GM19463 (cell line): ENCODE measurements around the gene ACAA1.
"Not testable (repeated sequence)": the region's sequence is repeated elsewhere in the genome, so short reads cannot be mapped to it uniquely, and the experiment has no call there.

ENCODE experiments used
- ATAC-seq: cut with Tn5 transposase; IDR thresholded peaks from one replicate; pipeline ENCODE4 v1.9.1; 2021; ENCODE audit warnings: mild to moderate bottlenecking, moderate library complexity; ENCODE audit not compliant: unreplicated experiment

ACAA1 gene

DNA sequence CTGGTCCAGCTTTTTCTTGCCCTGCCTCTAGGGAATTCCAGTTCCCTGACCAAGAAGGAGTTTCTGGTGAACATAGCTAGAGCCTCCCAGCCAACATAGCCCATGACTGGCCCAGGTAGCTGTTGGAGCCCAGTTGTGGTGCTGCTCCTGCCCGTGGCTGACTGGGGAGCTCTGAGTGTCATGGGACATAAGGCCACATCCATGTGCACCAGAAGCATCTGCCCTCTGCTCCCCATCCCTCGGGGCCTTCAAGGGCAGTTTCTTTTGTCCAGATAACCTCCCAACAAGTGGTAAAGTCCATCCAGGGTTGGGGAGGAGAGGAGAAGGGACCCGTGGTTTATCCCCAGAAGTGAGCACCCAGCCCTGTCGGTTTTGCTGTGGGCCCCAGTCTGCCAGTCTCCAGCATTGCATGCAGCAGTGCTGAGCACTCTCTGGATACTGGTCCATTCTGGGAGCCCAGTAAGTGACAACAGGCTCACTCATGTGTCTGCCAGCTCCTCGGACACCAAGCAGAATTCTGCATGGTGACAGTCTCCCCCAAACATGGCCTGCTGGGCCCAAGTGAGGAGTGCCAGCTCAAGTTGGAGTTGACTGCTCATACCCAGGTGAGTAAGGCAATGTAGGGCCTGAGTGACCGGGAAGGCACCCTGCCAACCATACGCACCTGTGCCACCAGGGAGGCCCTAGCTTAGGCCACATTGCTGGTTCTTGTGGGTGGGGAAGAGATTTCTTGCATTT lies 28.8 kb downstream of the ACAA1 start:
- no peak for ATAC-seq

DNA sequence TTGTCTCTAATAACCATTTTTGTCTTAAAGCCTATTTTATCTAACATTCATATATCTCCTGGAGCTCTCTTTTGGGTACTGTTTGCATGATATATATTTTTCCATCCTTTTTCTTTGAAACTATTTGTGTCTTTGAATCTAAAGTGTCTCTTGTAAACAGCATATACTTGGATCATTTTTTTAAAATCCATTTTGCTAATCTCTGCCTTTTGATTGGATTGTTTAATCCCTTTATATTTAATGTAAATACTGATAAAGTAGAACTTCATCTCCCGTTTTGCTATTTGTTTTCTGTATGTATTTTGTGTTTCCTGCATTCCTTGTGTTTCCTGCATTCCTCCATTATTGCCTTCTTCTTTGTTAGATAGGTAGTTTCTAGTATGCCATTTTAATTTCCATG lies 31.4 kb downstream of the ACAA1 start:
- no peak for ATAC-seq

DNA sequence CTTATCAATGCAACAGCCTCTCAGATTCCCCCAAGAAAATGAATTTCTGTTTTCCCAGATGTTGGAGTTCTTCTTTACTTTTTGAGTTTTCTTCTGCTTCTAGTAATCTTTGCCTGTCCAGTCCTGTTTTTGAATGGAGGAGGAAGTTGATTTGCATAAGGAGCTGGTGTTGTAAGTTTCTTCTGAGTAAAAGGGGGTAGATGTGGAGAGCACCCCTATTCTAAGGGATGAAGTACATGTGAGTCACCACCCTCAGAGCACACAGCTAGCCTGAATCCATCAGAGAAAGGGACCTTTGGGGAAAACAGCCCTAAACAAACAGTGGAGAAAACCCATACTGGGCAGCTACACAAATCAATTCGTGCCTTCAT lies 34.5 kb downstream of the ACAA1 start:
- ATAC-seq = no peak

DNA sequence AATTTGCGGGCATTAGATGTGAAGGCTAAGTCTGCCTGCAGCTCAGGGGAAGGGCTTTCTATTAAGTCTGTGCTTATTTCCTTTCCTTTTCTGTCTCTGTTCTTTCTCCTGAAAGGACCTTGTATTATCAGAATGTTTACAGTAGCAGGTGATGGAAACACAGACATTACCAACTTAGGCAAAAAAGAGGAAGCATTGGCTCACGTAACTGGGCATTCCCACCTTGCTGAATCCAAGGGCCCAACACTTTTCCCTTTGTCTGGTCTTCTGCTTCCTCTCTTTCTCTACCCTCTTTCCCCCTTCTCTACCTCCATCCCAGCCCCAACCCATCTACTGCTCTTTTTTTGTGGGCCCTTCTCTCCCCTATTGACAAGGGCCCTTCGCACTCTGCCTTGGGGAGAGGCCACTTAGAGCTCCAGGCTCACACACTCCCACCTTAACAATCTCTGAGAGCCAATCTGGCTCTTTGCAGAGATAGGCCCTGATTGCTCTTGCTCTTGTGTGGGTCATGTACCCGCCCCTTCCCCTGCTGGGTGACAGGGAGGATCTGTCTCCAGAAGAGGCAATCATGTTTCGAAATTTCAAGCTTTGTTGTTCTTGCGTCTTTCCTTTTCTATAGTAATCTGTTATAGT lies 35.0 kb downstream of the ACAA1 start:
- ATAC-seq = no peak

DNA sequence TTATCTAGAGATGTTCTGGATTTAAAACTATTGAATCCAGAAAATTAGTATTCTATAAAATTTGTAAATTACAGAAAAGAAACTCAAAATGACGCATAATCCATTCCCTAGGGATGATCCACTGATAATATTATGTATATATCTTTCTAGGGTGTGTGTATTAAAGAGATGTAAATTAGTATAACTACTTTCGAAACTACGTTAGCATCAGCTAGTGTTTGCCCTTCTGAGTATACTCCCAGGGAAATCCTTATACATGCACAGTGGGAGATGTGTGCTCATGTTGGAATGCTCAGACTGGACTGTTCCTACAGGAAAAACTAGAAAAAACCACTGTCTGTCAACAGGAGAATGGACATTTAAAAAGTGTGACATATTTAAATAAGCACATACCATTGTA lies 36.4 kb downstream of the ACAA1 start:
- no peak for ATAC-seq

DNA sequence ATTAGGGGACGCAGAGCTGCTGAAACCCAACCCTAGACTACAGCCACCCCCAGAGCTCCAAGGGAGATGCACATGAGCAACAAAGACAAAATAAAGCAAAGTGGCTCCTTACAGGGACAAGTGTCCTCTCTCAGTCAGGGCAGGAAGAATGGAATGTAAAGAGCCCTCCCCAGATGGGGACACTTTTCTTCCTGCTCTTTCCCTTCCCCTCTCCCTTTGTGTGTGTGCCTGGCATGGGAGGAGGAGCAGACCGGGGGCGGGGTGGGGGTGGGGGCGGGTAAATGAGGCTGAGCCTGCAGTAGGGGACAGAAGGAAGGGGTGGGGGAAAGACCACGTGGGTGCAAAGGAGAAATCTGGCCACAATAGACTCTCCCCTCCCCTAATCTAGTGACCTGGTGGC lies 37.4 kb downstream of the ACAA1 start:
- ATAC-seq = no peak

DNA sequence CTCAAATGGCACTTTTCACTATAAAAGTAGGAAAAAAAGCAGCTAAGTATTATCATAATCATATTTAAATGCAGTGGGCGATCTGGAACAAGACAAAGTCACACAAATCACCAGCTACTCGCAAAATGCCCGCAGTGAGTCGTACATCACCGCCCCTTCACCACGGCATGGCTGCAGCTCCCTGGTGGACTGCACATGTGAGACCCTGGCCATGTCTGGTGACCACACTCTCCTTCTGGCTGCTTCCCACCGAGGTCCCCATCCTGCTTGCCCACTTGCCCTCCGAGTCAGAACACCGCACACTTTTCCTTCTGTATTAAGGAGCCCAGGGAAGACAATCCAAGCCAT lies 38.6 kb downstream of the ACAA1 start:
- ATAC-seq = no peak

DNA sequence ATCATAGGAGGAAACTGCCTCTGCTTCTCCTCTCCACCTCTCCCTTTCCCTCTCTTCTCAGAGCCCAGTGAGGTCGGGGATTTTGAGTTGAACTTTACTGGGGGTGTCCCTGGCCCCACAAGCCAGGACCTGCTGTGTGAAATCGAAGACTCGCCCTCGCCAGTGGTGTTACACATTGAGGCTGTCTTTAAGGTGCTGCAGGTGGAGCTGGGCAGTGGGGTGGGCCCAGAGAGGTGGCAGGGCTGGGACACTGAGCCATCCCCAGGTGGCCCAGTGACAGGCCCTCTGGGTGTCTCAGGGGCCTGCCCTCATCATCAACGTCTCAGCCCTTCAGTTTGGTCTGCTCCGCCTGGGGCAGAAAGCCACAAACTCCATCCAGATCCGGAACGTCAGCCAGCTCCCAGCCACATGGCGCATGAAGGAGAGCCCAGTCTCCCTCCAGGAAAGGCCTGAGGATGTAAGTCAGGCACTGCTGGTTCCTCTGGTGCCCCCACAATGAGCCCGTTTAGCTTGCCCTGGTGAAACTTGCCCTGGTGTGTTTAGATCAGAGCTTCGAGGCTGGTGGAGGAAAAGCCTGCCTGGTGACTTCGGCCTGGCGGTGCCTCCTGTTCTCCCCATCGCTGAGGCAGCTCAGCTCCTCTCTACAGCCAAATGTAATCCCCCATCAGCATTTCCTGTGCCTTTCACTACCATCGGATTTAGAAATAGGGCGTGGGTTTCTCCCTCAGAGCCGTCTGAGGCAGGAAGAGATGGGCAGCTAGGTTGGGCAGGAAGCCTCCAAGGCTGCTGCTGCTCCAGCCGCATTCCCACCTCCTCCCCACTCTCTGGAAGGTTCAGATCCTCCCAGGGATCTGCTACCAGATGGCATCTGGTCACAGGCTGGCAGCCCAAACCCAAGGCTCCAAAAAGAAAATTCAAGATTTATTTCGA lies 39.2 kb downstream of the ACAA1 start:
- ATAC-seq = no peak

DNA sequence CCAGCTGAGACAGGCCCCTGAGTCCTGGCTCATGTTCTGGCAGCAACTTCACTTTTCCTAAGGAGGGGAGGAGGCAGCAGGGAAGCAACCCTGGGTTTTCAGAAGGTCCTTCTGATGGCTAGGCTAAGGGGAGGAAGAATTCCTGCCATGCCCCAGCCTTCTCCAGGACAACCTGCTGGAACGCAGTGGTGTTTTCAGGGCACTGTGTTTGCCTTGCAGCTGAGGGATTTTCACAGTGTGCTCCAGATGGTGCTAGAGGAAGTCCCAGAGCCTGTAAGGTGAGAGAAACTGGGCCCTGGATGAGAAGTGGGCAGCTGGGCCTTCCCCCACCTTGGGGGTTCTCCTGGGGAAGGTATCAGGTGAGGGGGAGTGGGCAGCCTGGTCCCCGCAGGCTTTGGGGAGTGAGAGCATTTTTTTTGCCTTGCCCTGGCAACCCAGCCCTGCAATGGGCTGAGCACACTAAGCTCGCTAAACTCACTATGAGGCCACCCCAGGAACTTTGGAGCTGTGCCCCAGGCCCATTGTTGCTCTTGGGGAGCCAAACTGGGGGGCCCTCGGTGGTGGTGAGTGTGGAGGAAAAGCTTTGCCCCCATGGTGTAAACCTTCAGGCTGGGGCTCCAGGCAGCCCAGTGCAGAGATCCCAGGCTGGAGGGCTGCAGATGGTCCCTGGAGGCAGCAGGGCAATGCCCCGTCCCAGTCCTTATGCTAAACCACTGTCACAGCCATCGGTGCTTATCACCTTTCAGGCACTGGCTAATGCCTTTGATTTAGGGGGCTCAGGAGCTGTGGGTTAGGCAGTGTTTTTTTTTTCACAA lies 41.1 kb downstream of the ACAA1 start:
- ATAC-seq = no peak

DNA sequence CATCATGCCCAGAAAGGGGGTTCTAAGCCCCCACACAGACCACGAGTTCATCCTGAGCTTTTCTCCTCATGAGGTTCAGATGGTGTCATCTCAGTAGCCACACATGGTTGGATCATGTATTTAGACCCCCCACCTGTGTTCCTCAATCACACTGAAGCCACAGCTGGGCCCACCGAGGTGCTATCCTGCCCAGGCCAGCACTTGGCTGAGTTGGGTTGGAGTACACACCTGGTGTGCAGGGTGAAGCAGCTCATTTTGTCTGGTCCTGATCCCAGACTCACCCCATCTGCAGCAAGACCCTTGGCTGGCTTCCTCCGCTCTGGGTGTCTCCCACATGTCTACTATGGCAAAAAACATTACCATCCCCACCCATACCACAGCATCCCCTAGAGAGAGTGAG lies 41.9 kb downstream of the ACAA1 start:
- no peak for ATAC-seq

DNA sequence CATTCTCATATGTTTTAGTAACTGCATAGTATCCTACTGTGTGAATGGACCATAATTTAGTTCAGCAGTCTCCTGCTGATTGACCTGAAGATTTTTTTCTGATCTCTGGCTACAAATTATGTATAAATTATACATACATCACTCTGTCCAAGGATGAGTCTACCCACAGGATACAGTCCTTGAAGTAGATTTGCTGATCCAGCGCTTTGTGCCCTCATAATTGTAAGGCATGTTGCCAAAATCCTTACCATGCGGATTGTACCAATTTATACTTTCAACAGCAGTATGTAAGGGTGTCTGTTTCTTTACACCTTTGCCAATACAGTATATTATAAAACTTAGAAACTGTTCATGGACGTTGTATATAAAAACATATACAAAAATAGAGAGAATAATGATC lies 46.5 kb downstream of the ACAA1 start:
- ATAC-seq = no peak

DNA sequence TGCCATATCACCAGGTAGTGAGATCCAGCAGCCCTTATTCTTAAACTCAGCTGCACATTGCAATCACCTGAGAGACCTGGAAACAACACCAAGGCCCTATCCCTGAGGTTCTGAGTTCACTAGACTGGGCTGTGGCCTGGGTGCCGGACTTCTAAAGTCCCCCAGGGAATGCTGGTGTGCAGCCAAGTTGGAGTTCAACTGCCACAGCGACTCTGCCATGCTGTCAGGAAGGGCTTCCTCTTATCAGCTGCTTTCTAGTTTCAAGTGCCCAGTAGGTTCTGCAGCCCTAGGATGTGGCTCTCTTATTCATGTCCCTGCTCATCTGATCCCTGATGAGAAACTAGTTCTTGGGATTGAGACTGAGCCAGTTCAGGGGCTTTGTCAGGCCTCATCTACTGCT lies 47.8 kb downstream of the ACAA1 start:
- ATAC-seq = no peak

DNA sequence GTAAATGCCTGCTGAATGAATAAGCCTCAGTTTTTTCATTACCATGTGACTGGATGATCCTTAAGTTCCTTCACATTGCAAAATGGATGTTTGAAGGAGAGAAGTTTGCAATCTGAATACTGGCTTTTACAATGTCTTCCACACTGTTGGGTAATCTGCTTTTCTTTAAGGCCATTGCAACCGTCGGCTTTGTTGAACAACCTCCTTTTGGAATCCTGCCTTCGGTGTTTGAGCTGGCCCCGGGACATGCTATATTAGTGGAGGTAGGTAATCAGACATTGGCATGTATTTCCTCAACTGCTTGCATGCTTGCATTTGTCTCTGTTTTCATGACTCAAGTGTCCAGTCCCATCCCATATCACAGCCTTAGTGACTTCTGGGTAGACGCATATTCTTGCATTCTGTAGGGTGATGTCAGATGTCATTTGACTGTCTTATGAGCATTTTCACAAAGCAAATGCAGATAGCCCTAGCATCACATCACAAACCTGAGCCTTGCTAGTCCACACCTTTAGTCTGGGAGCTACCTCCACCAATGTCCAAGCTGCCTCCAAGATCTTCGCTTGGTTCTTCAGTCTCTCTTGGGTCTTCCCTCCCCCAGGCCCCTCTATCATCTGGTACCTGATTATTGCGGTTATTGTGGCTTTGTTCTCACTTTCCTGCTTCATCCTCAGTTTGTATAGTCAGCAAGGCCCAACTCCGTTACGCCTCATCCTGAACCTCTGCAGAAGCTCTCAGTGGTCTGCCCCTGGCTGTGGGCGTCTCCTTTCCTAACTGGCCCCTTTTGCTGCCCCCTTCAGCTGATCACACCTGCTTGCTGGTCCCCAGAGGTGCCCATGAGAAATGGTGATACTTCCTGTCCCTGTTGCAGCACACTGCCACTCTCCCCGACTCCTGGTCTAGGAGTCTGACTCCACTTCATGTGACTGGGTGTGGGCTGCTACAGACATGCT lies 48.5 kb downstream of the ACAA1 start:
- ATAC-seq = no peak

DNA sequence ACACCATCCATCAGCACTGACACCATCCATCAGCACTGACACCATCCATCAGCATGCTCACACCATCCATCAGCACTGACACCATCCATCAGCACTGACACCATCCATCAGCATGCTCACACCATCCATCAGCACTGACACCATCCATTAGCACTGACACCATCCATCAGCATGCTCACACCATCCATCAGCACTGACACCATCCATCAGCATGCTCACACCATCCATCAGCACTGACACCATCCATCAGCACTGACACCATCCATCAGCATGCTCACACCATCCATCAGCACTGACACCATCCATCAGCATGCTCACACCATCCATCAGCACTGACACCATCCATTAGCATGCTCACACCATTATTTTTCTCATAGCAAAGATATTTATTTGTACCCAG lies 49.6 kb downstream of the ACAA1 start:
- ATAC-seq = not testable (repeated sequence)

DNA sequence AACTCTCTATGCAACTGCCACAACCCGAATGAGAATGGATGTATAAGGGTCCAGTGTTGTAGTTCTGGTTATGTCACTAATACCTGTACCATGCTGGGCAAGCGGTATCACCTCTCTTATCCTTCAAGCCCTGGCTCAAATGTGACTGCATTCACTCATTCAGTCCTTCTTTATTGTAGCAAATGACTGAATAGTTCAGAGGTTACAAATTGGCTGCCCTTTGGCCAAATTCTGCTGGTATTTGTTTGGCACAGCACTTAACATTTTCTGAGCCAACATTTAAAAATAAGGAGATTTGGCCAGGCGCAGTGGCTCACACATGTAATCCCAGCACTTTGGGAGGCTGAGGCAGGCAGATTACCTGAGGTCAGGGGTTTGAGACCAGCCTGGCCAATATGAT lies 50.4 kb downstream of the ACAA1 start:
- no peak for ATAC-seq

DNA sequence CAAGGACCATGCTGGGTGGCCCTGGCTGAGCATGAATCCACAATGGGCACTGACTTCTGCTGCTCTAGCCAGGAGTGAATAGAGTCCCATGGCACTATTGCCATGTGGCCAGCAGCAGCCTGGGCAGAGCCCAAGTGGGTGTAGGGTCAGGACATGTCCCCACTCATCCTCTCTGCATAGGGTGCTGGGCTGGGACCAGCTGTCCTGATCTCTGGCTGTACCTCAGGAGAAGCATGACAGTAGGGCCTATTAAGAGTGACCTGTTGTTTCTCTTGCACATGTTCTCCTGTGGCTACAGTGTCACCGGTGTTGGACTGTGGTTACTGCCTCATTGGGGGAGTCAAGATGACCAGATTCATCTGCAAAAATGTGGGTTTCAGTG lies 51.0 kb downstream of the ACAA1 start:
- ATAC-seq = no peak

DNA sequence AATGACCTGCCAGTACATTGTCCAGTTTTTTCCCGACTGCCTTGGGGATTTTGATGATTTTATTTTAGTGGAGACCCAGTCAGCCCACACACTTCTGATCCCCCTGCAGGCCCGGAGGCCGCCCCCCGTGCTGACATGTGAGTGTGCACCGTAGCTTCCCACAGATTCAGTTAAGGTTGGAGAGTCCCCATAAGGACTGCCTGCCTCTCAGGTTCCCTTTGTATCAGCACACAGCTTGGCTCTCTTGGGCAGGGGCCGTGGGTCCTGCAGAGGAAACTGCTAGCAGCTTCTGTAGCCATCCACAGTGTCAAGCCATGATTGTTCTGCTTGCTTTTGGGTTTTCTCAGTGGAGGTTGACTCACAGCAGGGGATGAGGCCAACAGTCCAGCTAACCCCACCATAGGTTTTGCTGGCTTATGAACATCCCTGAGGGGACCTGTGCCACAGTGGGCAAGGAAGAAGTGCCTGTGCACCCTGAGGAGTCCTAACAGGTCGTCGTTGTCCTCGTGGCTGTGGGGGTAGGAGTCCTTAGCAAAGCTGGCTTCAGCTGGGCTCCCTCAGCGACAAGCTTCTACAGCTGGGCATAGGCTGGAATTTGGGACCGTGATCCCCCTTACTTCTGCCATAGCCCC lies 51.5 kb downstream of the ACAA1 start:
- no peak for ATAC-seq

DNA sequence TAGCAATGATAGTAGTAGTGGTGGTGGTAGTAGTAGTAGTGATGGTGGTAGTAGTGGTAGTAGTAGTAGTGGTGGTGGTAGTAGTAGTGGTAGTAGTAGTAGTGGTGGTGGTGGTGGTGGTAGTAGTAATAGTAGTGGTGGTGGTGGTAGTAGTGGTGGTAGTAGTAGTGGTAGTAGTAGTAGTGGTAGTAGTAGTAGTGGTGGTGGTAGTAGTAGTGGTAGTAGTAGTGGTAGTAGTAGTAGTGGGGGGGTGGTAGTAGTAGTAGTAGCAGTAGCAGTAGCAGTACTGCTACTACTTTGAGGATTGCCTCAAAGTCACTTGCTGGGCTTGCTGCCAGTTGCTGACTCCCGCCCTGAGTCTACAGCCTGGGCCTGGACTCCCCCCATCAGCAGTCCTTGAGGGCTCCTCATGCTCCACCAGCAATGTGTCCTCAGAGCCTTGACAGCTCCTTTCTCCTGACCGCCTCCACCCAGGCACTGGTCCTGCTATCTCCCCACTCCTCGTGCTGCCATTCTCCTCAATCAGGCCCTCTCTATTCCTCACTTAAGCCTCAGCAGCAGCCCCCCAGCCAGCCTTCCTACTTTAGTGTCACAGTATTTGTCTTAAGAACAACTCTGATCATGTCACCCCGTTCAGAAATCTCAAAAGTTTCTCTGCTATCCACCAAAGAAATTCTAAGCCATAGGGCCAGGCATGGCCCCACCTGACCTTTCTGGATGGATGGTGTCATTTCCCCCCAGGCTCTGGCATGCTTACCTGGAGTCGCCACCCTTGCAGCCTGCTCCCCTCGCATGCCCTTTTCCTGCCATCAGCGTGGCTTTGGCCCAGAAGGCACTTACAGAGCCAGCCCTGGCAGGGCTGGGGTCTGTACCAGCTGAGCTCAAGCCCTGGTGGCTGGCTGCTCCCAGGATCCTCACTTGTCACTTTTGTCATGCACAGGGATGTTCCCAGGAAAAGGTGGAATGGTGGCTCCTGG lies 52.3 kb downstream of the ACAA1 start:
- no peak for ATAC-seq
